Hematopoietic multipotent progenitor cell treated with erythropoietin and hydrocortisone succinate and interleukin-3 and kit ligand, for 17 days (in vitro differentiated cells): ENCODE results near the gene LYSMD3.
A peak's percentile ranks its signal among the peaks of the same experiment; 100 is the strongest.

Source experiments
- DNase-seq: peaks from one replicate; pipeline ENCODE4 v3.0.0-alpha.2; 2015; ENCODE audit warnings: low spot score

Gene LYSMD3

DNA sequence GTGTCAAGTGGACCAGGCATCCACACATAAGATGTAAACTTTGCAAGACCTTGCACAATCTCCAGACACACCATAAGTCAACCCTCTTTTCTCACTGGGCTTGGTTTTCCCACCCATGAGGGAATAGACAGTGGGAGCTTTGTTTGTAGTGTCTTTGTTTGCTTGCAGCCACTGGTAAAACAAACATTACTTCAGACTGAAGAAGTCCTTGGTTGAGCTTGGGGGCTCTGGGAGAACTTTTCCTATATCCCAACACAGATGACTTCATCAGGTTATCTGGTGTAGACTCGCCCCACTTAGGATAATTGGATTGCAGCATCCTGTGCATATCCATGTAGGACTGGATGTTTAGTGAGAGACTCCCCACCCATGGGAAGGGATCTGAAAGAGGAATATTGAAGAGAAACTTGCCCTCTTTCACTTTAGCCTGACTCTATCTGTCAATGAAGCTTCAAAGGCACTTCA is 17.7 kb upstream of the LYSMD3 start:
- DNase-seq: no peak

- no peak for DNase-seq
Measured at GRCh38 chr5:90546216-90546837, 16.9 kb upstream of the LYSMD3 start.

DNA sequence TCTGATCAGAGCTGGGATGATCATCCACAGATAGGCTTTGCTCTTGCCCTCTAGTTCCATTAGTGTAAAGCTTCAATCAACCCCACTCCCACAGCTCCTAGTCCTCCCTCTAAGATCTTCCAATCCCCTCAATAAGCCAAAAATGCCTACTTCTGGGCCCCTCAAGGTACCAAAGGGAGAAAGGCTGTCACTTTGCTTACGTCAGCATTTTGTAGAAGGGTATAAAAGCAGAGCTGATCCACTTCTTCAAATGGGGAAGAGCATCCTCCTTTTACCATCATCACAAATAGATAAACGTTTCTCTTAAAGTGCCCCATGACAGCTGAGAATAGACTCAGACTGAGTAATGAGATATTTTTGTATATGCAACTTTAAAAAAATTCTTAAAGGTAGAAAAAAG is 16.1 kb upstream of the LYSMD3 start:
- DNase-seq: no peak

- no peak for DNase-seq
Measured at GRCh38 chr5:90542827-90543519, 13.6 kb upstream of the LYSMD3 start.

GRCh38 chr5:90534922-90535321 is 5.5 kb upstream of the LYSMD3 start:
- DNase-seq: no peak

GRCh38 chr5:90533794-90534193 is 4.4 kb upstream of the LYSMD3 start:
- DNase-seq: no peak

GRCh38 chr5:90530736-90531487 is 1.5 kb upstream of the LYSMD3 start:
- peak; percentile 55 for DNase-seq

GRCh38 chr5:90529939-90530677 is 724 bp upstream of the LYSMD3 start:
- DNase-seq: peak; percentile 95

DNA sequence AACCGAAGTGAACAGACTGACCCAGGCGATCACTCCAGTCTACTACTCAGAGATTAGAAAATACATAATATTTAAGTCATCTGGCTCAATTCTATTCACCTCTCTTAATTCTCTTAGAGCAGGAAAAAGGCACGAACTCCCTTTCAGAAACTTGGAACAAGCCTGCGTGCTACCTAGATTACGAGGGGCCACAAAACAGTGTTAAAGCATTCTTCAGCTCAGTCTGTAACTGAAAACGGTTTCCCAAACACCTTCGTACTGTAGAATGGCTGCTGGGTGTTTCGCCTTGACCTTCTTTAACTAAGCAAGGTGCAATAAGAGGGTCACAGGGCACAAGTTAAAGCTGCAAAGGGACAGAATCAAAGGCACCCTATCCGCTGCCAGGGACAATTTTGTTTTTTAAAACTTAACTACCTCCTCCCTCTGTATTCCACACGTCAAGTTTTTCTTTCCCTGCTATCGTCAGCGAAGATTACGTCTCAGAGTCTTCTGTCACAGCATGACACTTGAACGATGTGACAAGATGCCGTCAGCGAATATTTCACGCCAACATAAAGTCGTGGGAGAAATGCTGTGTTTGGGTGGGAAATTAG is 687 bp downstream of the LYSMD3 start:
- DNase-seq: peak; percentile 82

- DNase-seq: no peak
Measured at GRCh38 chr5:90519081-90519480, 10.3 kb downstream of the LYSMD3 start.

DNA sequence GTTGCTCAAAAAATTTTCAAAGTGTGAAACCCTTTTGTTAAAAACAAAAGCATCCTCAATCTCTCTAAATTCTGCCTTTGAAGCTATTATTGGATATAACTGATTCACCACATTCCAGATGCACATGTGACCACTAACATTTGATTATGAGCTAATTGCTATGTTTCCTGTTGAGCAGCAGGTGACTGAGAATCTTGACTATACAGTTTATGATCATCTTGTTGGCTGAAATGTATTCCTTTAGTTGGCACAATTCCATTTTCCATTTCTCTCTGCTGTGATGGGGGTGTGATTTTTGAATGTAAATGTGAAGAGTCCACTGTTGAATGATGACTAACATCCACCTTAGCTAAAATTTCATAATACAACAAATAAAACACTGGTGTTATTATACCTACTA is 10.7 kb downstream of the LYSMD3 start:
- no peak for DNase-seq

DNA sequence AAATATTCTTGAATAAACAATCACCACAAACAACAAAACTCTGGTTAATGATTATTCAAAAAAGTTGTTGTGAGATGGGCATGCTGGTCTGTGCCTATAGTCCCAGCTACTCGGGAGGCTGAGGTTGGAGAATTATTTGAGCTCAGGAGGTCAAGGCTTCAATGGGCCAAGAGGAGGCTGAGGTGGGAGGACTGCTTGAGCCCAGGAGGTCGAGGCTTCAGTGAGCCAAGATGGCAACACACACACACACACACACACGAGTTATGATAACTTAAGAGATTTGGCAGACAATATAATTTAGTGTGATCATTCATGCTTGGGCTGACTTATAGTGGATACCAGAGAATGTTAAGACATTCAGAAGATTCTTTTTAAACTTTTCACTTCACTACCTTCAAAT is 14.9 kb downstream of the LYSMD3 start:
- no peak for DNase-seq

DNA sequence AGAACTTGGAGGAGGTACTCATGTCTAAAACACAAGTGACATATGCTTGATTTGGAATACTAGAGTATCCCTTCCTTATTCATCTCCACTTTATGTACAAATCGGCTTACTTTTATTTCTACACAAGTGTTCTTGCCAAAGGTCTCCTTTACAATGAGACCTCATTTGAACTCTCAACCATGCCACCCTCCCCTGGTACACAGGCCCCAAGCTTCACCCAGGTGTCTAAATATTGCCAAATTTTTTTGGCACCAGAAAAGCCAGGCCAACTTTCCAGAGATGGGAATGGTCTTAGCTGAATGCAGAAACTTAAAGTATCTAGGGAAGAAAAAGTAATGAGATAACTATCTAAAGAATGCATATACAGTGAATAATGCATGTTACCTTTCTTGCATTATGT is 18.9 kb downstream of the LYSMD3 start:
- no peak for DNase-seq

DNA sequence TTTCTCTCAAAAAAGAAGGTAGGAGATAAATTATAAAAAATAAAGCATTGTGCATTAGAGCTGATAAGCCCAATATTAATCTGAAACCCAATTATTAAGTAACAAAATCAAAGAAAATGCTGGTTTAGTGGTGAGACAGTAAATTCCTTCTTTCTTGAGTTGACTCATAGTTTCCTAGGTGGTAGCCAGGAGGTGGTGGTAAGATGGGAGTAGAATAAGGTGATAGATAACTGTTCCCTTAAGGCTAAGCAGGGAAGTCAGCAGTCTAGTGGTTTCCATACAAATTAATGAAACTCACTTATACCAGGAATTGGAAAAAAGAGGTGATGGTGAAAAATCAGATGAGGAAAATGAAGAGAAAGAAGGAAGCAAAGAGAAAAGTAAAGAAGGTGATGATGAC is 23.2 kb downstream of the LYSMD3 start:
- DNase-seq: no peak

GRCh38 chr5:90504743-90505142 is 24.6 kb downstream of the LYSMD3 start:
- no peak for DNase-seq

DNA sequence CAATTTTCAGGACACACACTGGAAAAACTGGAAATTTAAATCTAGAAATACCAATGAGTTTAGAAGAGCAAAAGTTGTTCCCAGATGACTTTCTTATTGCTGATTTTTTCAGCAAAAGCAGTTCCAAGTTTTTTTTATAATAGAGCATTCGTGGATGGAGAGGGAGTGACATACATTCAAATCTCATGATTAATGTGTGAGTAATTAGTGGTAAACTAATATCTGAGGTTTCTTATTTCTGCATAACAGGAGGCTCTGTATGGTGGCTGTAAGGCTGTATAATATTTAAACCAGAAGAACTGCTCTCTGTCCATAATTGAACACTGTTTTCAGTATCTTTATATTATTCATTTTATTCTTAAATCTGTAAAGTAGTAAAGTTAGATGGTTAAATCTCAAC is 25.8 kb downstream of the LYSMD3 start:
- DNase-seq: no peak

DNA sequence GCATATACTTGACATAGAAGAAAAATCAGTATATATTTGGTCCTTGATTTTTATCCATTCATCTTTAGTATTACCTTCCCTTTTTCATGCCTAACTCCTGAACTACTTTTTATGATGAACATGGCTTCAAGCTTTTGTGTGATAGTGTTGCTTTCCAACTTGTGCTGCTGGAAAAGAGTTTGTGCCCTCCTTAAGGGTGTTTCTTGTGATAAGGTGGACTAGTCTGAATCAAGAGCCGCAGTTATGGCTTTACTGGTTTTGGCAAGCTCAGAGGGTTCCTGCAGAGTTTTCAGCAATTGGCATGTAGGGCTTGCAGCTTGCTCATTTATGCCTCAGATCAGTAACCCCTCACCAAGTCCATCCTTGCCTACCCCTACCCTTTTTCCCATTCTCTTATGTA is 34.2 kb downstream of the LYSMD3 start:
- peak; percentile 35 for DNase-seq

DNA sequence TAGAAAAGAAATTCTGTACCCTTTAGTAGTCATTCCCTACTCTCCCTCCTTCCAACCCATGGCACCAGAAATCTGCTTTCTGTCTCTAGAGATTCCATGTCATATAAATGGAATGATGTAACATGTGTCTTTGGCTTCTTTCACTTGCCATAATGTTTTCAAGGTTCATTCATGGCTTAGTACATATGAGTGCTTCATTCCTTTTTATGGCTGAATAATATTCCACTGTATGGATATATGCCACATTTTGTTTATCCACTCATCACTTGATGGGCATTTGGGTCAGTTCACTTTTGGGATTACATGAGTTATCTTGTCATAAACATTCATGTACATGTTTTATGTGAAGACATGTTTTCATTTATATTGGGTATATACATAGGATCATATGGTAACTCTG is 35.3 kb downstream of the LYSMD3 start:
- DNase-seq: no peak

DNA sequence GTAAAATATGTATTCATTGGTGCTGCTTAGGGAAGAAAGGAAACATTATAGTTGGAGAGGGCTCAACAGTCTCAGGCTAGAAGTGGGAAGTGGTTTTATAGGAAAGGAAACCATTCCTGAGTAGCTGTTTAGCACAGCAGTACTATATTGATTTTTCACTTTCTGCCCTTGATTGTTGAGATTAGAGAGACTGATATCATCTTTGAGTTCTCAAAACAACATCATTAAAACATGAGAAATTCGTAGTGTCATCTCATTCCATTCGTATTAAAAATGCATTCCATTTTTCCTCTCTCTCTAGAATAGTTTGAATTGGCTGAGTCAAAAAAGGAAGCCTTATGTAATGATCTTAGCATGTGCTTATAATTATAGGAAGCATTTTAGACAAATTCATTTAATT is 40.6 kb downstream of the LYSMD3 start:
- no peak for DNase-seq

- DNase-seq: no peak
Measured at GRCh38 chr5:90484540-90484939, 44.8 kb downstream of the LYSMD3 start.

GRCh38 chr5:90483206-90483605 is 46.2 kb downstream of the LYSMD3 start:
- DNase-seq: no peak

GRCh38 chr5:90480699-90481098 is 48.7 kb downstream of the LYSMD3 start:
- no peak for DNase-seq
